ENCODE measurements around the gene SPDYE2.
"Not testable (repeated sequence)": the region's sequence is repeated elsewhere in the genome, so short reads cannot be mapped to it uniquely, and the experiment has no call there.

The SPDYE2 gene

GRCh38 chr7:102604431-102605145 is 53.6 kb downstream of the SPDYE2 start:
- not testable (repeated sequence) for DNase-seq (ENCODE audit: low spot score)

DNA sequence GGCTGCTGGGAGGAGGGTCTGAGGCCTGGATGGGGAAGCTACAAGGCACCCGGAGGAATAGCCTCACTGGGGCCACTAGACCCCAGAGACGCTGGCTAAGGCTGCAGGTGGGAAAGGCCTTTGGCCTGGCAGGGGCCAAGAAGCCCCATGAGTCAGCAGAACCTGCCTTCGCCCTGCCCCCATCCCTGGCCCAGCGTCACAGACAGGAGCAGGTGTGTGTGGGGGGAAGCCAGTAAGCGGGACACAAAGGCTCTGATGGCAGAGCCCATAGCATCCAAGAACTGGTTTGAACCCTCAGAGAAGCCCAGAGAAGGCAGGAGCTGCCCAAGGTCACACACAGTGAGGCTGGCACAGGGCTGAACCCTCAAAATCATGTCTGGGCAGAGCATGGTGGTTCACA is 55.8 kb downstream of the SPDYE2 start:
- not testable (repeated sequence) for DNase-seq (ENCODE audit: low spot score)

DNA sequence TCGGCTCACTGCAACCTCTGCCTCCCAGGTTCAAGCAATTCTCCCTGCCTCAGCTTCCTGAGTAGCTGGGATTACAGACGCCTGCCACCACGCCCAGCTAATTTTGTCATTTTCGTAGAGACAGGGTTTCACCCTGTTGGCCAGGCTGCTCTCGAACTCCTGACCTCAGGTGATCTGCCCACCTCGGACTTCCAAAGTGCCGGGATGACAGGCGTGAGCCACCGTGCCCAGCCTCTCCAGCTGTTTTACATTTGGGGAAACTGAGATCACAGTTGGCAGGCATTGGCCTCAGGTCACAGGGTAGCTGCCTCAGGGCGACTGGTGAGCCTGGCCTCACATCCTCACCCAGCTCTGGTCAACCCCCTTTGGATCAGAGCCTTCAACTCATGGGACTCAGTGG is 58.7 kb downstream of the SPDYE2 start:
- DNase-seq (ENCODE audit: low spot score): not testable (repeated sequence)

DNA sequence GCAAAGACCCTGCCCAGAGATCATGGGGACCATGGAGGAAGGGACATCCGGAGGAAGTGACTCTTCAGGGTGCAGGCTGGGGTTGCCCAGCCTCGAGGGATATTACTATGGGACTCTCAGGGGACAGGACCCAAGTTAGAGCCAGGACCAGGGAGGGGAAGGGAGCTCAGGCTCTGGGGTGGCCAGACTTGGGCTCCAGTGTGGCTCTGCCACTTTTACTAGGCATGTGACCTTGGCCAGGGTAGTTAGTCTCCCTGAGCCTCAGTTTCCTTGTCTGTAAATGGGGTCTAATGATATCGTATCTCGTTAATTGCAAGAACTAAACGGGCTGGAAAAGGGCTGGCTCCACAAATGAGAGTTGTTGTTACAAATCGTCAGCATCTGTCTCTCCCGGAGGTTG is 59.4 kb downstream of the SPDYE2 start:
- DNase-seq (ENCODE audit: low spot score): not testable (repeated sequence)

- DNase-seq (ENCODE audit: low spot score): not testable (repeated sequence)
Observed at GRCh38 chr7:102611013-102611674, 60.1 kb downstream of the SPDYE2 start.

DNA sequence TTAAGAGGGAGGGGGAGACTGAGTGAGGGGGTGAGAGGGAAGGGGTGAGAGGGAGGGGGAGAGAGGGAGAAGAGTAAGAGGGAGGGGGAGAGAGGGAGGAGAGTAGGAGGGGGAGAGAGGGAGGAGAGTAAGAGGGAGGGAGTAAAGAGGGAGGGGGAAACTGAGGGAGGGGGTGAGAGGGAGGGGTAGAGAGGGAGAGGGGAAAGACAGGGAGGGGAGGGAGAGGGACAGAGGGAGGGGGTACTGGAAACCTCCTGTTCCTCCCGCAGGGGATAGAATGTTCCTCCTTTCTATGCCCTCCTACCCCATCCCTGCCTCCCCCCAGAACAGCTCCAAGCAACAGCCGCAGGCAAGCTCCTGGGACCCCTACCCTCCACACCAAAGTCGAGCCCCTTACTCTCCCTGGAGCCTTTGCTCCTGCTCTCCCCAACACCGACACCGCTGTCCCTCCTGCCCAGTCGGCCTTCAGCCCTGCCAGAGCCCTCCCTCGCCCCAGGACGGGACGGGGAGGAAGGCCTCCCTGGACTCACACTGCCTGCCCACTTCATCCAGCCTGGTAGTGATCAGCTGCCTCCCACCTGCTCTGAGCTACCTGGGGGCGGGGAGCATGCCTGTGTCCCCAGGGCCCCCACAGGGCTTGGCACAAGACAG is 60.8 kb downstream of the SPDYE2 start:
- not testable (repeated sequence) for DNase-seq (ENCODE audit: low spot score)

Data from hematopoietic multipotent progenitor cell treated with erythropoietin and hydrocortisone succinate and interleukin-3 and kit ligand, for 15 days (in vitro differentiated cells).